ENCODE results near the gene CTSC.

Gene CTSC

DNA sequence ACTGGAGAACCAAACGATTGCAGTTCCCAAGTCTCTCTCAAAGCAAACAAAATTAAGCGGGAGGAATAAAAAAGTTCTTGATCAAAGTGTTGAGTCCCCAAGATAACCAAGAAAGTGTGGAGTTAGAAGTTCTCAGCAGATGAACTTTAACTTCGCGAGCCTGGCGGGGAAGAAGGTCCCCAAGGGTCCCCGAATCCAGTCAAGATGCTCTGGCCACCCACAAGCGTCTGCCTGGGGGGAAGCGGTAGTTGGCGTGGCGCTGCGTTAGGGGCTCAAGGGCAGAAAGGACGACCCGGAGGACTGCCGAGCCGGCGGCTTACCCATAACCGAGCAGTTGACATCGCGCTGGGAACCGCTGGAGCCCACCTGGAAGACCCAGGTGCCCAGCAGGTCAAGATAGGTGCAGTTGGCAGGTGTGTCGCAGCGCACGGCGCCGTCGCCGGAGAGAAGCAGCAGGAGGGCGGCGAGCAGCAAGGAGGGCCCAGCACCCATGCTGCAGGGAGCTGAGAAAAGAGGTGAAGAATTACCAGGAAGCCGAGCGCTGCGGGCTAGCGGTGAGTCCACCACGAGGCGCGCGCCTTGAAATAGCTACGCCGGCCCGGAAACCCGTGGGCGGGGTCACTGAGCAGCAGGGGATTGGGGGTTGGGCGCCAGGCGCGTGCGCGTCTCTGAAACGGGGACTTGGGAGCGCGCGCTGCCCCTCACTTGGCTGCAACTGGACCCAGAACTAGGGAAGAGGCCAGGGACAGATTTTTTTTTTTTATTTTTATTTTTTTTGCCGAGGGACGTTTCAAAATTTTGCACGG lies at the start of gene CTSC:
TSS of gene CTSC (minus strand) at position 556 of the 806 bp plus-strand sequence. CDS start at position 492, 64 bp downstream.
- no peak for DNase-seq

DNA sequence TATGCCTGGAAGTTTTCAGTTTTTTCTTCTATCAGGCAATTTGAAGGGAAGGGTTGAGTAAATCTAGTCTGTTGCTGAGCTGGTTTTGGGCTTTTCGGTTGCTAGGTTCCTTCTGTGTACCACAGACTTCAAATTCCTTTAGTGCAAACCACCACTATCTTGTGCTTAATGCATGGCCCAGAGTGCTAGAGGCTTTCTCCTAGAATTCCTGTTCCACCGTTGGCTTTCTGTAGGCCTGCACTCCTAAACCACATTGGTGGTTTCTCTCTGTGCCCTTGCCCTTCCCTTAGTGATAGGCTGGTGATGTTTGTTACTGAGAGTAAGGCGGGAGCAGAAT lies 47.1 kb upstream of the CTSC start:
- no peak for DNase-seq

DNA sequence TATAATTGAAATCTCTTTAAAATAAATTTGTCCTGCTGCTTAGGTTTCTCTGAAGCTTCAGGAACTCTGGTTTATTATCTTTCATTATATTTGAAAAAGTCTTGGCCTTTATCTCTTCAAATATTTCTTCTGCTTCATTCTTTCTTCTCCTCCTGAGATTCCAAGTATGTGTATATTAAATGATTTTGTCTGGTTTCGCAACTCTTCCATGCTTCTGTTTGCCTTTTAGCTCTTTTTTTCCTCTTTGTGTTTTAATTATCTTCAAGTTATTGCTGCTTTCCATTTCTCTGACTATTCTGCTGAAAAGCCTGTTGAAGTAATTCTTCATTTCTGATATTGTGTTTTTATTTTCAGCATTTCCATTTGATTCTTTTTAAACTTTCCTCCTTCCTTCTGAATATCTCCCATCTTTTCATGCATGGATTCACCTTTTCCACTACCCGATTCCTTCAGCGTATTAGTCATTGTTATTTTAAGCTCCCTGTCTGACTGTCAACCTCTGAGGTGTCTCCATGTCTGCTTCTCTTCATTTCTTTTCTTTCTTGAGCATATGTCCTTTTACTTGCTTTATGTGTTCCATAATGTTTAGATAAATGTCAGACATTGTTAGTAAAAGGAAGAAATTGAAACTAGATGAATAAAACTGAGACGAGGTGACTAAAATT lies 46.6 kb upstream of the CTSC start:
- DNase-seq, result no peak

DNA sequence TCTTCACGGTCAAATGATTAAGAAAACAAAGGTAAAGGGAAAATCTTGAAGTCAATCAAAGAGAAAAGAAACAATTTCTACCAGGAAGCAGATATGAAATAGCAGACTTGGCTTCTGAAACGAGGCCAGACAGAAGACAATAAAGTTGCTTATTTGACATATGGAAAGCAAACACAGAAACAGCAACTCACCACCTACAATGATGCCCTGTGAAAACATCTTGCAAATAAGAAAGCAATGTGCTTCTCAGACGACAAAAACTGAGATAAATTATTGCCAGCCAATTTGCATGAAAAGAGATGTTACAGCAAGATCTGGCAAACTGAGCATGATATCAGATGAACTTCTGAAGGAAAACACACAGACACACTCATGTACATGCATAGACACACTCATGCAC lies 45.9 kb upstream of the CTSC start:
- DNase-seq, result no peak

DNA sequence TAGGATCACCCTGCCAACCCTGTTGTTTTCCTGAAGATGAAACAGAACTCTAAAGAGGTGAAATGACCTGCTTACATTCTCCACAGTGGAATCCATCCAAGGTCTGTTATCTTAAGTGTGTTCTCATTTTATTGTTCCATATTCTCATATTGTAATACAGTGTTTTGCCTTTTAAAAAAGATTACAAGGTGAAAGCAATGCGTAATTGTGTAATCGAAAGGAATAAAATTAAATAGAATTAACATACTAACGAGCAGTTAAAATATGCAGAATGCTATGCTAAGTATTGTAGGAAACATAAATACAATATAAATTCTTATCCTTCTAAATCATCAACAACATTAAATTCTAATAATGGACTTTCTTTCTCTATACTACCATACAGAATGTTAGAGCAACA lies 41.6 kb upstream of the CTSC start:
- no peak for DNase-seq

DNA sequence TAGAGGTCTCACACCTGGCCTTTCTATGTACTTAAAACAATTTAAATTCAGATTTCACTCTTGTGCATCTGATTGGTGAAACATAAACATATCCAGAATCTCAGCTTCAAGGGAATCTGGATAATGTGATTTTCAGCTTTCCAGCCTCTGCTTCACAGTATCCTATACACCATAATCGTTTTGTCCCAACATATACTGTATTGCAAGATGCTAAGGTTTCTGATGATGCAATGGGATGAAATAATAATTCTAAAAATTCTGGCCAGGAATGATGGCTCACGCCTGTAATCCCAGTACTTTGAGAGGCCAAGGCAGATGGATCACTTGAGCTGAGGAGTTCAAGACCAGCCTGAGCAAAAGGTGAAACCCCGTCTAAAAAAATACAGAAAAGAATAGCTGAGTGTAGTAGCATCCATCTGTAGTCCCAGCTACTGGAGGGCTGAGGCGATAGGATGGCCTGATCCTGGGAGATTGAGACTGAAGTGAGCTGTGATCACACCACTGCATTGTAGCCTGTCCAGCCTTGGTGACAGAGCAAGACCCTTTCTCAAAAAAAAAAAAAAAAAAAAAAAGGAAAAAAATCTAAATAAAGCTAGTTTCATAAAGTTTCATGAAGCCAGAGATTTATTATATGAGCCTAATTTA lies 41.0 kb upstream of the CTSC start:
- no peak for DNase-seq

DNA sequence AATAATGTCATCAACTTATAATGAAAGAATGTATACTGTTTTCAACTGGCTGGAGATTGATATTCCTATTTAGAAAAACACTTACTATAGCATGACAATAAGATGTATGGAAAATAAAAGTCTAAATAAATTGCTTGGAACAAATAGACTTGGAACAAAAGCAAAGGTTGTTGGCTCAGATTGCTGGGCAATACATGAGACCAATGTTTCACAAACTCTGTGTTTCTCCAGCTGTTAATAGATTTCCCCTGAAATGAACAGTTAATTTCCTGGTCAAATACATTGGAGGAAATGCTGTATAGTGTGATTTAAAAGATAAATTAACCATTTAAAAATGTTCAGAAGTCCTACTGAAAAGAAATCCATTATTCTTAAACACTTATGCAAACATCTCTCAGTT lies 40.1 kb upstream of the CTSC start:
- DNase-seq, result no peak

DNA sequence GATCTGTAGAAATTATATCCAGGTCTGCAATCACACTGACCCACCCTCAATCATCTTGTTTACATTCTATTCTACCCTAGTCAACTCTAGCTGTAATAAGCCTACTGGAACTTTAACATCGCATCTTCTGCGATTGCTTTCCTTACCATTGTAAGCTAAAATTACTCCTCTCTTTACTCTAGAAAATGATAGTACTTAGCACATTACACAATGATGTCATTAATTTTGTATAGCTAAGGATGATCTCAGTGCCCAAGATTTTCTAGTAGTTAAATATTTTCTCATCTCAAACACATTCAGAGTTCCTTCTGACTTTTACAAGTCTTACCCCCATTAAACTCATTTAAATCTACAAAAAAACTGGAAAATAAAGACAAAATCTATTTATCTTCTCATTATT lies 39.6 kb upstream of the CTSC start:
- DNase-seq, result no peak

DNA sequence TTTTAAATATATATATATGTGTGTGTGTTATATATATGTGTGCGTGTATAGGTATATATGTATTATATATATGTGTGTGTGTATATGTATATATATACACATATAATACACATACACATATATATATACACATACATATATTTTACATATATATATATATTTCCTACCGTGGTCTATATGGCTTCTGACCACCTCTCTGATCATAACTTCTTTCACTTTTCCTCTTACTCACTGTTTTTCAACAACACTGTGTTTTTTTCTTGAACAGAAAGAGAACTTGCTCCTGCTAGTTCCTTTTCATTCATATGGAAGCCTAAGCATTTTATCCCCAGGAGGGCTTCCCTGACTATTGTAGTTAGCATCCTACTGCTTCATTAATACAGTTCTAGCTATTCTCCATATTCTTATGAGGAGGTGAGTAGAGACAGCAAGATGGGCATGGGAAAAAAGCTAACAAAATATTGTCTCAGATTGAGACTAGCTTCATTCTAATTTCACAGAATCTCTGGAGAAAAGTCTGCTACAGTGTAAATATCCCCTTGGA lies 38.5 kb upstream of the CTSC start:
- DNase-seq, result no peak

DNA sequence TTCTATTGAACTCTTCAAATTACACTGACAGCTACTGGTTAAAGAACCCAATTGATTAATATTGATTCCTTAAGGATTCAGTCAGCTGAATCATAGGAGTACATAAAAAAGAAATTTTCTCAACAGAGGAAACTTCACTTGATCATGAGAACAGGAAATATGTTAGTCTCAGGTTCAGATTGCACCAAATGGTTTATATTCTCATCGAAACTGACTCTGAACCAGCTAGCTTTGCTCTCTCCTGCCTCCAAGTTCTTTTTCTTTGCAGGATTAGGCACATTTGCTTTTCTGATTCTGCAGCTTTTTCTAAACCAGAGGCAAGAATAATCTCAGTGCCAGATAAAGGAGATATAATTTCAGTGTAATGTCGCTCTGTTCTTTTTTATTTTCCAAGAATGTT lies 33.2 kb upstream of the CTSC start:
- no peak for DNase-seq

DNA sequence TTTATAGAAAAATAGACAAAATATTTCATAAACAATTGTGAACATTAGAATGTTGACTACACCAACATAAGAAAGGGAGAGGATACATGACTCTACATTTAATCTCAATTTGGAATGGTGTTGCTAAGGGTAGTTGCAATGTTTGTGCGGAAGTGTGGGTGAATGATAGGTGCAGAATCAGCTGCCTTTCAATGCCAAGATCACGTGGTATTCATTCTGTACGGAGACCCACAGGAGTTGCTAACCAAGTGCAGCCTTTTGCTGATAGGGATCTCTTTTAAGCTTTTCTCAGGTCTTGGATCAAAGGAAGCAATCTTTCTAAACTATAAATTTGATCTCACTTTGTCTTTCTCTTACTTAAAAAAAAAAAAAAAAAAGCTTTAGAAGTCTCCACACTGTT lies 29.8 kb upstream of the CTSC start:
- DNase-seq, result no peak

DNA sequence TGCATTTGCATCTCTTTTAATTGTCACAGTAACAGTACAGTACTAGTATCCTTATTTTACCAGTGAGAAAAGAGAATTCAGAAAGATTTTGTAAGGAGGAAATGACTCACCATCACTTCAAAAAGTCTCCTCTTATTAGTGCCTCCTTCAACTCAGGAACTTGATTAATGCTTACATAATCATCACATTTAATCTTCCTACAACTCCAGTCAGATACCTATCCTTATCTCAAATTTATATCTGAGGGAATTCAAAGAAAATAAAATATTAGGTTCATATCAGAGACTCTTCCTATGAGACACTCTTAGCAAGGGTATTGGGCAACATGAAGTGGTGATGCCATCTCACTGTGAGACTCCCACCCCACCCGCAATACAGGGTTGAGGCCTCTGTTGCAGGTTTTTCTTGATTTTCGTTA lies 26.1 kb upstream of the CTSC start:
- no peak for DNase-seq

DNA sequence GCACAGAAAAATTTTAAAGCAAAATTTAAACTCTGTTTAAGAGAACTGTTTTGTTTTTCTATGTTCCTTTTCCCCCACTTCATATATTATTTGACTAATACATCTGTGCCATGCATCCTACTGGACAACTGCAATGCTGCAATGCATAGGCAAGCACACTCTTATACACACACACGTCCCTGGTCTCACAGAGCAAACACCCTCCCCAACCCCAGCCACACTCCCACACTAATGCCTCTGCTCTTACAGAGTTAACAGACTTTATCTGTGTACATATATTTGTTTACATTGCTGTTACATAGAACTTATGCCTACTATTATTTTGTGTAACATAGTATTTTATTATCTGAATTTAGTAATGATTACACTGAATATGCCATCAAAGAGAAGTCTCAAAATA lies 25.5 kb upstream of the CTSC start:
- DNase-seq, result no peak

DNA sequence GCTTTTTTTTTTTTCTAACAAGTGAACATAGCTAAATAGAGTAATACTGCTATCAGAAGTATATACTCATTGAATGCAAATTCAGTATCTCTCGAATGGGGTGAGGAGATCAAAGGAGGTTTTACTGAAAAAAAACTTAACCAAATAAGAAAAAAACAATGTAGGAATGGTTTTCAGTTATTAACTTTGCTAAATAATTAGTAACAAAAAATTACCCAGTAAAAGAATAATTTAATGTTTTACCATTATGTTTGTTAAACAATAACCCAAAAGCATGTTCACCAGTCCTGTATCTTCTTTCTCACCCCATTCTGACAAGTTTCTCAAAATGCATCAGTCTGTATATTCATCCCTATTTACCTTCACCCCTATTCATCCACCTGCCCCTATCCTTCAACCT lies 22.6 kb upstream of the CTSC start:
- DNase-seq, result no peak

DNA sequence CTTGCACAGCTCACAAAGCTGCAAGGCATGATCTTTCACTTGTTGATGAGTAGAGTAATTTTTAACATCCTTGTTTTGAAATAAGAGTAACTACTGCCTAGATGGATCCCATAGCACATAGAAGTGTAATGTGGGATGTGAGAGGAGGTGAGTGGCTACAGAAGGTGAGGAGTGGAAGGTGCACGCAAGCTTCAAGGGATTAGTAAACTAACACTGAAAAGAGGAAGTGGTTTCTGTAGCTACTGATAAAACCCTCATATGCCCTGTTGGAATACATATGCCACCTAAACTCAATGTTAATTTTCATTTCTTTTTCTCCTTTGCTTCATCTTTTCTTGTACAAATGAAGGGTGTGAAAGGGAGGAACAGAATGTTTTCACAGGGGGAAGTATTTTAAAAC lies 22.0 kb upstream of the CTSC start:
- DNase-seq, result no peak

DNA sequence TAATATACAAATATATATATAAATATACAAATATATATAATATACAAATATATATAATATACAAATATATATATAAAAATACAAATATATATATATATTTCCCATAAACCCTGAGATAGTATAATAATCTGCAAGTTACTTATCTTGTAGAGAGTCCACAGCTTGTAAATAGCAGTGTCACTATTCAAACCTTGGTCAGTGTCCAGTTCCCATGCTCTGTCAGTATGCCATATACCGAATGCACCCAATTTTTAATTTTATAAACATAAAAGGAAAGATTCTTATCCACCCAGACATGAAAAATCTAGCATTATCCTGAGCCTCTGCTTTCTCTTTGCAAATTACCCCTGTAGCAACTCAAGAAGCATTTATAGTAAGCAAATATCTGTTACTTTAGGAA lies 21.6 kb upstream of the CTSC start:
- no peak for DNase-seq

DNA sequence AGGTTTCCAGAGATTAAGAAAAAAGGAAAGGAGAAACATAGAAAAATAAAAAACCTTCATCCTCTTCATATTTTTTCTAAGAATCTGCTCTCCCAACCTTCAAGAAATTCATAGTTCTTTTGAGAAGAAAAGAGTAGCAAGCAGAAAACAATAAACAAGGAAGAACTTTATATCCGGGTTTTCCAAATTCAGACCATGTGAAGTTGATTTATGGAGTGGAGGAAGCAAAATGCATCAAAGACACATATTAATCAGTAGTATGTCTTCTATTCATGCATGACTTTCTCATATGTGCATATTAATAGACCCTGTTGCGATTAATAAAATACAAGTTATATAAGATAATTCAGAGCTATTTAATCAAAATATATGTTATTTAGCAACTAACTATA lies 20.5 kb upstream of the CTSC start:
- no peak for DNase-seq

DNA sequence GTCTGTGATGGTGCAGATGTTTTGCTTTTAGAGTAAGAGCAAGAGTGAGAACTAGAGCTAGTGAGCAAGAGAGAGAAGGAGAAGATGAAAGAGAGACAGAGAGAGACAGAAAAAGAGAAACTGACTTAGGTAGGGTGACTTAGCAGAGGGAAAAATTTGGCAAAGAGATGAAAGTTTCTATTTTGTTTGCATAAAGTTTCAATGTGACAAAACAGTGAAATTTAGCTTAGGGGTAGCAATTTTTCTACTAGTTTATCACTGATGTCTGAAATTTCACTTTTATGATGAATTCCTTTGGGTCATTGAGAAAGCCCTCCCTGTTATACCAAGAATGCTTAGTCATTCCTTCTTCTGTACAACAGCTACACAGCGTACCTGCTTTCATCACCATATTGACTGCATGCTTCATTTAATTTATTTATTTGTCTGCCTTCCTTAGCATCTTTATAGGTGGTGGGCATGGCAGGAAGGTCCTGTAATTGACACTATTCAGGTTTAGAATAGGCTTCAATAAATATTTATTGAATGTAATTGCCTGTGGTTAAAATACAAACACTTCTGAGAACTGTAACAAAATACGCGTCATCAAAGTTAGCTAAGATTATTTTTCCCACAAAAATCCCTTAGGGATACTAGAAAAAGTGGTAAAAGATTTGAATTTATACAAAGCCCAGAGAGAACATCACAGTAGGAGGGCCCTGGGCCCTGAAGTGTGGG lies 19.9 kb upstream of the CTSC start:
- DNase-seq, result no peak

DNA sequence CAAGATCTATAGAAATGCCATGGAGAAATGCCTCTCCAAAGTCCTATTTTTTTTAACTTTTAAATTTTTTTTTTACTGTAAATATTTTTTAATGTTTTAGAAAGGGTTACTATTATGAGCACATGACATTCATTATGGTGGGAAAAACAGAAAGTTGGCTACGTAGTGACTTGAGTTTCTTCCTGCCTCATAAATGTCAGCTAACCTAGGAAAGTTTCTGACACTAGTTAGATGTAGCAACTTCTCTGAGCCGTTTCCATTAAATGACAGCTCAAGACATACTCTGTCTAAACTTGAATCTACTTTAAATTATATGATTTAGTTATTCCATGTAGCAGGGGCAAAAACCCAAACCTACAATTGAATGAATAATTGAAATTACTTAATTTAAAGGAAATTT lies 18.4 kb upstream of the CTSC start:
- no peak for DNase-seq

DNA sequence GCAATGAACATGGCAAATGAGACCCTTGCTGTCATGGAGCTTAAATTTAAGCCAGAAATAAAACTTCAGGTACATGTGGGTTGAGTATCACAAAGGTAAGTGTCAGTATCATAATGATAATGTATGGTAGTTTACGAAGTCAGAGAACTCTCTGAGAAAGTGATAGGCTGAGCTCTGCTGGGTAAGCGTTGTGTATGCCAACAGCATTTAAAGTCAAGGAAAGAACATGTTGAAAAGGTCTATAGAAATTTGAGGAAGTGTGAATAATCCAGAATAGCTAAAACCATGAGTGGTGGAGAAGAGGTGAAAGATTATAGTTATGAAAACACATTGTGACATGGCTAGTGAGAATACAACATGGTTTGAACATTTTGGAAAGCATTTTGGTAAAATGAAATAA lies 17.4 kb upstream of the CTSC start:
- no peak for DNase-seq

DNA sequence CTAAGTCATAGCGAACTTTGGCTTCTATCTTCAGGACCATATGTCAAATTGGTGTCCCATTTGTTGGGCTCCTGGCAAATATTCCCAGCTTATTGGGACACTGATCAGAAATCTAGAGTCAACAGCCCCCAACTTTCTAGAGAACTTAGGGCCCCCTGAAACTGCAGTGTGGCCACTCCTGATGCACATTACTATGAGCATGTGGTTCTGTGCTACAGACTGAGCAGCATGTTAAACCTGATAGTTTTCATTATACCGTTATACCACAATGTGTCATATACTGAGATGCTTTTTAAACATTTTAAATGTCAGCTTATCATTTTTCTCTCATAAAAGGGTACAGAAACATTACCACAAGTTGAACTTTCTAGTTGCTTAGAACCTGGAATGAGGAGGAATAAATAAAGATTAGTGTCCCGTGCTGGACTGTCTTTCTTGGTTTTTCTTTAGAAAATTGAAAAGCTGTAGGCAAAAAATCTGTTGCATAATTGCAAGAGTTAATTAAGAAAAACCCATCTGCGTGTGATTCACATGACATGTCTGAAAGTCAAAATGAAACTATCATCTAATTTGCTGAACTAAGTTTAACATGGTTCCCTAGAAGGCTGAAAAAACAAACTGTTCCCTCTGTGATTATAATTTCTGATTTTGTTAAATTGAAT lies 16.4 kb upstream of the CTSC start:
- no peak for DNase-seq

DNA sequence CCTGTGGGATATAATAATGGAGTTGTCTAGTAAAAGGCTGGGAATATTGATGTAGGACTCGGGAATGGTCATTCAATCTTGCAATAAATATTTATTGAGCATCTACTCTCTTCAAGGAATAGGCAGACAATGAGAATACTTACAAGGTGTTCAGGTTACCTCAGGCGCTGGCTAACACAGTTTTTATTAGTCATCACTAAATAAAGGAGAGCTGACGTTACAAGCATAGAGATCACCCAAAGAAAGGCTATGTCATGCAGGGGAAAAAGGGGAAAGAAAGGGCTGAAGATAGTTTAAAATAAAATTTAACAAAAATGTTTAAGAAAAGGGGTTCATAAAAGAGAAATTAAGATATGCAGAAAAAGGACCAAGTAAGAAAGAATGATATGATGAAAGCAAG lies 15.8 kb upstream of the CTSC start:
- no peak for DNase-seq

DNA sequence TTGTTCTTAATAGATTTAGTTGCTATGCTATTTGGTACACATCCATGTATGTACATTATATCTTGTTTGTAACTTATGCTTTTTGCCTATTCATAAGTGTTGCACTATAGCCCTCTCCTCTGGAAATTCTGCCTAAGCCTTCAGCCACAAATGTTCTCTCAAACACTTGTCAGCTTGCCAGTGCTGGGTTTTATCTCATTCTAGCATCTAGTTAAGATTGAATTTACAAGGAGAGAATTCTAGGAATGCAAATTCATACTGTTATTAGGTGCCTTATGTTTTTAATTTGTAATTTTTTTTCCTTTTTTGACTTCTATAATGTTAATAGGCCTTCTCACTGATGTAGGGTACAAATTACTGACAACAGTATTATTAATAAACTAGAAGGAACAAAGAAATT lies 14.6 kb upstream of the CTSC start:
- no peak for DNase-seq

Measured in DMS79 (cell line).